ENCODE data around the gene ATXN1L. TPM values are rescaled to one million over a fixed set of nuclear protein-coding genes. Genes with fewer than 3 reads are reported as not detected.
"Not testable (repeated sequence)": the region's sequence is repeated elsewhere in the genome, so short reads cannot be mapped to it uniquely, and the experiment has no call there.

The ATXN1L gene
- total RNA-seq, 2 experiments from 2014 or later = 16.5 to 16.6 TPM

GRCh38 chr16:71905765-71906164, 60.0 kb downstream of the ATXN1L start:
- CTCF ChIA-PET = interaction anchor here (0.7 kb wide), 1 partner anchor 330 kb away, joined by 4 read pairs; no protein-coding TSS in a partner anchor
- POLR2A ChIA-PET = not testable (repeated sequence)

Other genes with a start within 250 kb of the ATXN1L start
- not detected for gene MARVELD3, start 219.8 kb upstream of the ATXN1L start, total RNA-seq
- 10 to 100 TPM; 12.7 to 13.0 TPM for gene PHLPP2, start 121.3 kb upstream of the ATXN1L start, total RNA-seq
- gene AP1G1, start 37.1 kb upstream of the ATXN1L start, total RNA-seq = 10 to 100 TPM; 71.8 to 74.5 TPM
- 1 to 10 TPM; 3.1 to 4.0 TPM for gene ZNF821, start 38.2 kb downstream of the ATXN1L start, total RNA-seq
- gene IST1, start 49.6 kb downstream of the ATXN1L start, total RNA-seq = 100 to 1,000 TPM; 152 to 153 TPM
- gene PKD1L3, start 154.4 kb downstream of the ATXN1L start, total RNA-seq = under 1 TPM in 1 of 2 experiments, not detected in 1; 0.04 TPM
- 10 to 100 TPM; 31.1 to 31.8 TPM for gene DHODH, start 162.8 kb downstream of the ATXN1L start, total RNA-seq
- gene HP, start 208.5 kb downstream of the ATXN1L start, total RNA-seq = not detected
- not detected for gene HPR, start 217.2 kb downstream of the ATXN1L start, total RNA-seq
- gene TXNL4B, start 247.6 kb downstream of the ATXN1L start, total RNA-seq = 10 to 100 TPM; 30.8 to 31.0 TPM
- 10 to 100 TPM; 87.4 to 87.6 TPM for gene DHX38, start 247.9 kb downstream of the ATXN1L start, total RNA-seq